GM12878 (cell line): ENCODE data around the gene TSPAN2.

ENCODE experiments used
- CBX3 ChIP-seq: fragments of 200-600 bp; sonication (generic); IDR thresholded peaks from 2 replicates; pipeline ENCODE4 v1.6.1; 2016; ENCODE audit warnings: low read depth, borderline replicate concordance
- CTCF ChIP-seq, 3 experiments: IDR thresholded peaks in 2 of 3; conservative IDR thresholded peaks in 1 of 3; 2 replicates each; pipeline ENCODE4 v1.5.1; 2011; ENCODE audit warnings: low read depth in 3 of 3, low read length in 3 of 3, mild to moderate bottlenecking in 3 of 3, control low read depth in 2 of 3, moderate library complexity in 2 of 3, inconsistent platforms in 1 of 3, mixed read lengths in 1 of 3; ENCODE audit not compliant: control insufficient read depth in 2 of 3, insufficient read depth in 1 of 3; ENCODE audit errors: extremely low read depth in 1 of 3
- HDAC2 ChIP-seq: fragments of 200-600 bp; sonication (generic); IDR thresholded peaks from 2 replicates; pipeline ENCODE4 v1.6.1; 2017
- JUND ChIP-seq: IDR thresholded peaks from 2 replicates; pipeline ENCODE4 v1.6.1; 2012; ENCODE audit warnings: low read depth, mild to moderate bottlenecking, low read length, improper control_type of control experiment, moderate library complexity
- PBX3 ChIP-seq: IDR thresholded peaks from 2 replicates; pipeline ENCODE4 v1.6.1; 2011; ENCODE audit warnings: mild to moderate bottlenecking, low read depth, low read length, moderate library complexity; ENCODE audit not compliant: insufficient replicate concordance
- POLR2A ChIP-seq: IDR thresholded peaks from 2 replicates; pipeline ENCODE4 v1.6.1; 2011; ENCODE audit warnings: low read depth, mild to moderate bottlenecking, low read length
- TF ChIP-seq, protein P1 (sequence below): IDR thresholded peaks from 2 replicates; pipeline ENCODE4 v1.6.1; 2012; ENCODE audit warnings: low read depth, low read length, improper control_type of control experiment

DNA sequence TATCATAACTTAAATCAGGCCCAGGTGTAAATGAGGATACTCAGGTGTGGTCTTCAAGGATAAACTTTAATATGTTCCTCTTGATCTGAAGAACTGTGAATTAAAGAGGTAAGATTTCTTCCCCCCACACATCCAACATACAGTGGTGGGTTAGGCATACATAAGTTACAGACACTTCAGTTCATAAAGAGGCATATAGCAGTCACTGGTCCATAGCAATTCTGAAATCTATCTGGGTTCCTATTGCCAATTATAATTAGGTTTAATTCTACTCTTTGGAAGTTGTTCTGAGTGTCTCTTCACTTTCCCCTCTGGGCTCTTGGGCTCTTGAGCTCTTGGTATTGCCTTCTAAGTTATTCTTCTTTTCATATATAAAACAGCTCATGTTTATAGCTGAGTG lies 32.5 kb upstream of the TSPAN2 start:
- no peak for TF ChIP-seq CBX3
- no peak for TF ChIP-seq CTCF (IDR thresholded peaks at IDR 0.05 in 2 of 3, conservative IDR thresholded peaks at IDR 0.05 in 1 of 3; ENCODE audit: control insufficient read depth in 2 of 3, extremely low read depth in 1 of 3, insufficient read depth in 1 of 3, low read depth in 3 of 3, low read length in 3 of 3)
- TF ChIP-seq PBX3 = no peak
- no peak for TF ChIP-seq POLR2A
- TF ChIP-seq JUND = no peak
- no peak for TF ChIP-seq HDAC2
- TF ChIP-seq, protein P1, sequence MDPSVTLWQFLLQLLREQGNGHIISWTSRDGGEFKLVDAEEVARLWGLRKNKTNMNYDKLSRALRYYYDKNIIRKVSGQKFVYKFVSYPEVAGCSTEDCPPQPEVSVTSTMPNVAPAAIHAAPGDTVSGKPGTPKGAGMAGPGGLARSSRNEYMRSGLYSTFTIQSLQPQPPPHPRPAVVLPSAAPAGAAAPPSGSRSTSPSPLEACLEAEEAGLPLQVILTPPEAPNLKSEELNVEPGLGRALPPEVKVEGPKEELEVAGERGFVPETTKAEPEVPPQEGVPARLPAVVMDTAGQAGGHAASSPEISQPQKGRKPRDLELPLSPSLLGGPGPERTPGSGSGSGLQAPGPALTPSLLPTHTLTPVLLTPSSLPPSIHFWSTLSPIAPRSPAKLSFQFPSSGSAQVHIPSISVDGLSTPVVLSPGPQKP = no peak
